Right atrium auricular region (tissue), 2 donors: ENCODE results near the gene SPOCK1. TPM values are rescaled to one million over a fixed set of nuclear protein-coding genes. Genes with fewer than 3 reads are reported as not detected.

ENCODE experiments used
- DNase-seq: peaks from one replicate; pipeline ENCODE4 v3.0.0-alpha.2; 2019; ENCODE audit warnings: low spot score
- H3K27ac ChIP-seq, 2 donors: fragments of 200-600 bp; sonication (generic); 1 replicate in 1 of 2; 2 replicates in 1 of 2; pipeline ENCODE4 v1.5.1; 2016 to 2019
- H3K27me3 ChIP-seq, 2 donors: fragments of 200-600 bp; sonication (generic); one replicate each; pipeline versions ENCODE4 v1.5.1 to v1.6.0; 2017 to 2019
- H3K36me3 ChIP-seq: fragments of 200-600 bp; sonication (generic); one replicate; pipeline ENCODE4 v1.5.1; 2016
- H3K4me1 ChIP-seq, 2 donors: fragments of 200-600 bp; sonication (generic); one replicate each; pipeline versions ENCODE4 v1.5.1 to v1.6.0; 2017 to 2019
- H3K4me3 ChIP-seq, 2 donors: fragments of 200-600 bp; sonication (generic); 1 replicate in 1 of 2; 2 replicates in 1 of 2; pipeline ENCODE4 v1.5.1; 2017 to 2019; ENCODE audit warnings: mild to moderate bottlenecking in 1 of 2, moderate library complexity in 1 of 2
- H3K9me3 ChIP-seq, 2 donors: fragments of 200-600 bp; sonication (generic); one replicate each; pipeline ENCODE4 v1.5.1; 2019
- CTCF ChIP-seq, 2 donors: fragments of 200-600 bp; sonication (generic); IDR thresholded peaks; one replicate each; pipeline ENCODE4 v1.5.1; 2019; ENCODE audit warnings: antibody characterized with exemption in 2 of 2
- total RNA-seq, 2 donors: library from RNA; depleted of rRNA; stranded (reverse); fragments of >200 nt; gene quantifications; one replicate each; pipeline ENCODE4 v1.1.0, GENCODE V29; 2016

SPOCK1 gene
- total RNA-seq, 2 donors from 2014 or later = 59.8 to 84.5 TPM

DNA sequence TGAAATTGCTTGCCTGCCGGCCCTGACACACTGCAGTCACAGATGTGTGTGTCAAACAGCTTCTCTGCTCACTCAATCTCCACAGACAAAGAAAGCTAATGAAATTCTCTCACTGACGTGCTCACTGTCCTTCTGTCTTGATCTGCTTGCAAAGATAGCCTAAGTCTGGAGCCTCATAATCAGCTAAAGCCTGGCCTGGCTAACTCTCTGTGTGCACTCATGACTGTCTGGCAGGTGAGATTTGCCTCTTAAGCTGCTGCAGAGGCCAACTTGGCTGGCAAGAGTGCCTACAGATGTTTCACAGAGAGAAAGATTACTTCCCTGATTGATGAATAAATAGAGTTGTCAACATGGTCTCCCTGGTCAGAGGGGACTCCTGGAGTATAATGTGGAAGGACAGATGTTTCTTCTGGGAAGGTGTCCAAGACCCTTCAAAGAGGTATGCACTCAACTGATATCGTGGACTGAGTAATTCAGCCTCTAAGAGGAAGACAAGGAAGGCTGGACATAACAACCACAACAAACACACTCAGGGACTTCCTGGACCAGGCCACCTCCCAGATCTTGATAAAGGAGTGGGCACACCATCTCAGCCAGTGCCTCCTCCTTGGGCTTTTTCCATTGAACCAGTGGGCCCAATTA, 362.0 kb downstream of the SPOCK1 start:
- Histone ChIP-seq H3K36me3 (no peaks in the 10 kb centered on the region), H3K27me3 (no peaks in the 10 kb centered on the region), H3K9me3 (no peaks in the 10 kb centered on the region), H3K4me3 (no peak overlapping the region), H3K4me1 (peaks cover 0 to 17% of the 10 kb centered on the region in 2 donors), H3K27ac (no peak overlapping the region)
- DNase-seq = no peak
- TF ChIP-seq CTCF (IDR thresholded peaks at IDR 0.05) = no peak

- no peak for TF ChIP-seq CTCF (IDR thresholded peaks at IDR 0.05)
- peaks cover 0 to 9% of the 10 kb centered on the region in 2 donors for H3K4me1 ChIP-seq
- H3K27ac ChIP-seq = no peak overlapping the region
- H3K27me3 ChIP-seq = no peaks in the 10 kb centered on the region
- no peaks in the 10 kb centered on the region for H3K36me3 ChIP-seq
- DNase-seq = no peak
- H3K9me3 ChIP-seq = no peaks in the 10 kb centered on the region
- no peak overlapping the region for H3K4me3 ChIP-seq
Measured at GRCh38 chr5:137134920-137135532, 364.1 kb downstream of the SPOCK1 start.

- Histone ChIP-seq H3K36me3 (no peaks in the 10 kb centered on the region), H3K27me3 (no peaks in the 10 kb centered on the region), H3K27ac (no peak overlapping the region), H3K9me3 (no peaks in the 10 kb centered on the region), H3K4me3 (no peak overlapping the region), H3K4me1 (no peaks in the 10 kb centered on the region)
- no peak for TF ChIP-seq CTCF (IDR thresholded peaks at IDR 0.05)
- DNase-seq = no peak
Measured at GRCh38 chr5:137129886-137130680, 369.0 kb downstream of the SPOCK1 start.

GRCh38 chr5:137128012-137128411, 371.1 kb downstream of the SPOCK1 start:
- no peaks in the 10 kb centered on the region for H3K36me3 ChIP-seq
- DNase-seq = no peak
- H3K9me3 ChIP-seq = no peaks in the 10 kb centered on the region
- no peak overlapping the region for H3K4me3 ChIP-seq
- H3K27ac ChIP-seq = no peak overlapping the region
- H3K4me1 ChIP-seq = no peaks in the 10 kb centered on the region
- no peak for TF ChIP-seq CTCF (IDR thresholded peaks at IDR 0.05)
- H3K27me3 ChIP-seq = no peaks in the 10 kb centered on the region

GRCh38 chr5:137126829-137127228, 372.3 kb downstream of the SPOCK1 start:
- DNase-seq = no peak
- no peak overlapping the region for H3K4me3 ChIP-seq
- TF ChIP-seq CTCF (IDR thresholded peaks at IDR 0.05) = no peak
- no peaks in the 10 kb centered on the region for H3K9me3 ChIP-seq
- no peaks in the 10 kb centered on the region for H3K4me1 ChIP-seq
- H3K36me3 ChIP-seq = no peaks in the 10 kb centered on the region
- no peaks in the 10 kb centered on the region for H3K27me3 ChIP-seq
- H3K27ac ChIP-seq = no peak overlapping the region
